GM12865 (cell line): Measurements from ENCODE around the gene TSPYL2.

ENCODE experiments used
- DNase-seq: peaks from one replicate; pipeline ENCODE4 v3.0.0; 2010; ENCODE audit warnings: low read depth
- H3K4me3 ChIP-seq: 2 replicates; pipeline ENCODE4 v1.5.1; 2011; ENCODE audit warnings: mild to moderate bottlenecking, low read depth, low read length, control low read depth
- TF ChIP-seq, protein P1 (sequence below): IDR thresholded peaks from 2 replicates; pipeline ENCODE4 v1.5.1; 2011; ENCODE audit warnings: low read length, control low read depth, low read depth, inconsistent platforms; ENCODE audit not compliant: insufficient read depth; ENCODE audit errors: missing control alignments

TSPYL2 gene

DNA sequence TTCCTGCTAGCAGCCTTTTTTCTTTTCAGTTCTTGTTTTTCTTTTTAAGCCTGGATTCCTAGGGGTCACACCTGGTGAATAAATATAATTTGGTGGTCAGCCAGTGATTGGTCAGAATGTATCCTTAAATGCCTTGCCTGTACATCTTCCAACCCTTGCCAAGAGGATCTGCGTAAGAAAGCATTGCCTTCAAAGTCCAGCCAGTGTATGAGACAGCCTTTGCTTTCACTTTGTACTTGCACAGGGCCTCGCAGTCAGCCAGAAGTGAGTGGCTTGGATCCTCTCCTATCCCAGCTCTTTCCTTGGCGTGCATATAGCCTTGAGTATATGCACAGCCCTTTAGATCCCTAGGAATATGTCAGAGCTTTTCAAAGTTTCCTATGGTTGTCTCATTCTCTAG is 33.9 kb downstream of the TSPYL2 start:
- H3K4me3 ChIP-seq = no peak overlapping the region
- no peak for DNase-seq
- TF ChIP-seq, protein P1, sequence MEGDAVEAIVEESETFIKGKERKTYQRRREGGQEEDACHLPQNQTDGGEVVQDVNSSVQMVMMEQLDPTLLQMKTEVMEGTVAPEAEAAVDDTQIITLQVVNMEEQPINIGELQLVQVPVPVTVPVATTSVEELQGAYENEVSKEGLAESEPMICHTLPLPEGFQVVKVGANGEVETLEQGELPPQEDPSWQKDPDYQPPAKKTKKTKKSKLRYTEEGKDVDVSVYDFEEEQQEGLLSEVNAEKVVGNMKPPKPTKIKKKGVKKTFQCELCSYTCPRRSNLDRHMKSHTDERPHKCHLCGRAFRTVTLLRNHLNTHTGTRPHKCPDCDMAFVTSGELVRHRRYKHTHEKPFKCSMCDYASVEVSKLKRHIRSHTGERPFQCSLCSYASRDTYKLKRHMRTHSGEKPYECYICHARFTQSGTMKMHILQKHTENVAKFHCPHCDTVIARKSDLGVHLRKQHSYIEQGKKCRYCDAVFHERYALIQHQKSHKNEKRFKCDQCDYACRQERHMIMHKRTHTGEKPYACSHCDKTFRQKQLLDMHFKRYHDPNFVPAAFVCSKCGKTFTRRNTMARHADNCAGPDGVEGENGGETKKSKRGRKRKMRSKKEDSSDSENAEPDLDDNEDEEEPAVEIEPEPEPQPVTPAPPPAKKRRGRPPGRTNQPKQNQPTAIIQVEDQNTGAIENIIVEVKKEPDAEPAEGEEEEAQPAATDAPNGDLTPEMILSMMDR = no peak

DNA sequence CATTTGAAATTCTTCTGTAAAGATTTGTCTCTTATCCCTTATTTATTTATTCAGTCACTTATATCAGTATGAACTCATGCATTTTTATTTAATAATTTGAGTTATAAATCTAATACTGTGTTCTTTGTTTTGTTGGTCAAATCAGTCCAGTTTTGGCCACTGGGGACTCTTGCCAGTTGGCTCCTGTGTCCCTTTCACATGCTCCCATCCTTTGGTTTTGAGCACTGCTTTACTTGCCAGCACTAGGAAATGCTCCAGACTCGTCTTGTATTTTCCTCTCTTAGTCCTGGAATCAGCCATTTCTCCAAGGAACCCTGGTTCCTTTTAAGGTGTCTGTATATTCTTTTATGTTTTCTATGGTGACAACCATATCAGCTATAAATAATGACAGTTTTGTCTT is 39.8 kb downstream of the TSPYL2 start:
- H3K4me3 ChIP-seq = no peak overlapping the region
- TF ChIP-seq, protein P1 = no peak
- DNase-seq = no peak

DNA sequence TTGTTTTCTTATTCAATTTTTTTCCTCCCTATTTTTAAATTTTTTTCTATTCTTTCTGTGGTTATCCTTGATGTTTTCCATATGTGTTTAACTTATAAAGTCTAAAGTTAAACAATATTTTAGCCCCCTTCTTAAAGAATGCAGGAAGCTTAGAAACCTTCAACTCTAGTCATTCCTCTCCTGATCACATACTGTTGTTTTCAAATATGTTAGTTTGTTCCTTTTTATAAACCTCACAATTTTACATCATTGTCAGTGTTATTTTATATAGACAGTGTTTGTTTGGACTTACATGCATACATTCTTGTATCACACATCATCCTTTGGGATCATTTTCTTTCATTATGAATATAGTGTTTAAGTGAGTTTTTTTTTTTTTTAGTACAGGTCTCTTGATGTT is 43.3 kb downstream of the TSPYL2 start:
- TF ChIP-seq, protein P1 = no peak
- no peak overlapping the region for H3K4me3 ChIP-seq
- no peak for DNase-seq

DNA sequence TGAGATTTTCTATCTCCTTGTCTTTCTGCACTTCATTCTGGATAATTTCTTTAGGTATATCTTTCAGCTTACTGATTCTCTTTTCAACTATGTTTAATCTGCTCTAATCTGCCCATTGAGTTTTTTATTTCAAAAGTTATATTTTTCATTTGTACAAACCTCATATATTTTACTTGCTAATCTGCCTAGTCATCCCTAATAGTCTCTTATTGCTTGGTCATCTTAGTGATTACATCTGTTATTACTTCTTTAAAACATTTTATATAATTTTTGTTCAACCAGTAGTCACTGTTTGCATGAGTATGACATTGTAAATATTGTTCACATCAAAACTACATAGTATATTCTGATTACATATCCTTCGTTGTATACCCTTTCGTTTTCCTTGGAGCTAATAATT is 44.2 kb downstream of the TSPYL2 start:
- TF ChIP-seq, protein P1 = no peak
- no peak overlapping the region for H3K4me3 ChIP-seq
- DNase-seq = no peak

DNA sequence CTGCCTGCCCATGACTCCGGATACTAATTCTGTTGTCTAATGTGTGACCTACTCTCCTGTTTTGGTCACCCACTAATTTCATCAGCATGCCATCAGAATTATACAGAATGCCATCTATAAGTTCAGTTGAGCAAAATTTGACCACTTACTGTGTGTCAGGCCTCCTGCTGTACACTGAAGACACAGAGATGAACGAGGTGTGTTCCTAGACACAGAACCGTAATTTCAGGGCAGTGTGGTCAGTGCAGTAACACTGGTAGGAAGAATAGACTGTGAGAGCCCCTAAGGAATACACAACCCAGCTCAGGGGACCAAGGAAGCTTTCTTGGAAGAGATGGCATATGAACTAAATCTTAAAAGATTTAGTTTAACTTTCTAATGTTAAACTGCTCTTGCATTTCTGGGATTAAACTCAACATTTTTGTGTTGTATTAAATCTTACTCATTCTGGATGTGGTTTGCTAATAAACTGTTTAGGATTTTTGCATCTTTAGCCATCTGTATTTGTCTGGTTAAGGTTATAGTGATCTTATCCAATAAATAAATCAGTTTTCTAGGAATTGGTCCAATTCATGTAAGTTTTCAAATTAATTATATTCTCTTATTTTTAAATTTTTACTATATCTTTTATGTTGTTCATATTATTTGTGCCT is 46.1 kb downstream of the TSPYL2 start:
- no peak for DNase-seq
- H3K4me3 ChIP-seq = no peak overlapping the region

DNA sequence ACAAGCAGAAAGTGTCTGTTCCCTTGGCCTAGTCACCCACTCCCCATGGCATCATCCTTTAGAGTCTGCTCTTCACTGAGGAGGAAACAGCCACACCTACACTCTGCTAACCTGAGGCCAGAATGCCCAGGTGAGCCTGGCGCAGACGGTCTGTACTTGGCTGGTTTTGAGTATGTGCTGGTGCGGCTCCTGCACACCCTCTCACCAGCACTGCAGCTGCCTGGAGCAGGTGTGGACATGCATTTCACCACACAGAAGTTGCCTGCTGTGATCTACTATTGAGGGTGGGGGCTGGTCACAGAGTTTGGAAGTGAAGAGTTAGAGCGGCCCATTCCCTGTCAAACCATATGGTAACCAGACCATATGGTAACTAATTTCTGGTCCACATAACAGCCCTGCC is 51.2 kb downstream of the TSPYL2 start:
- DNase-seq = no peak
- no peak overlapping the region for H3K4me3 ChIP-seq
- TF ChIP-seq, protein P1 = no peak

More for the DNA sequence above, 46.1 kb downstream of the TSPYL2 start:
- TF ChIP-seq, protein P1 = no peak

DNA sequence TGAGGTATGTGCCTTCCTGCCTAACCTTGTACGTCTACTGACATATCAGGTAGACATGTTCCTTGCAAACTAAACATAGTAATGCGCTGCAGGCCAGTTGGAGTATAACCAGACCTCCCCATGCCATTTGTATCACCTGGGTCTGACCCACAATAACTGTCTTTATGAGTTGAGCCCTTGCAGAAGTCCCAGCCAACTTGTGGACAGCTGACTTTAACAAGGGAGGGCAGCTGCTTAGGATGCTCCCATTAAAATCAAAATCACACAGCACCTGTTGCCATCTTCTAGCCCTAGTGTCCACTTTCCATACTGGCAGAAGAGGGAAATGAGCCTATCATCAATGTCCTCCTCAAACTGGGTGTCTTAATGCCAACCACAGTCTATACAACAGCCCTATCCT is 53.4 kb downstream of the TSPYL2 start:
- TF ChIP-seq, protein P1 = no peak
- no peak overlapping the region for H3K4me3 ChIP-seq
- DNase-seq = no peak
